8988T (cell line): ENCODE results near the gene STK11IP.
"Not testable (repeated sequence)": the region's sequence is repeated elsewhere in the genome, so short reads cannot be mapped to it uniquely, and the experiment has no call there.

ENCODE experiments used
- DNase-seq: peaks from one replicate; pipeline ENCODE4 v3.0.0; 2011

STK11IP gene

DNA sequence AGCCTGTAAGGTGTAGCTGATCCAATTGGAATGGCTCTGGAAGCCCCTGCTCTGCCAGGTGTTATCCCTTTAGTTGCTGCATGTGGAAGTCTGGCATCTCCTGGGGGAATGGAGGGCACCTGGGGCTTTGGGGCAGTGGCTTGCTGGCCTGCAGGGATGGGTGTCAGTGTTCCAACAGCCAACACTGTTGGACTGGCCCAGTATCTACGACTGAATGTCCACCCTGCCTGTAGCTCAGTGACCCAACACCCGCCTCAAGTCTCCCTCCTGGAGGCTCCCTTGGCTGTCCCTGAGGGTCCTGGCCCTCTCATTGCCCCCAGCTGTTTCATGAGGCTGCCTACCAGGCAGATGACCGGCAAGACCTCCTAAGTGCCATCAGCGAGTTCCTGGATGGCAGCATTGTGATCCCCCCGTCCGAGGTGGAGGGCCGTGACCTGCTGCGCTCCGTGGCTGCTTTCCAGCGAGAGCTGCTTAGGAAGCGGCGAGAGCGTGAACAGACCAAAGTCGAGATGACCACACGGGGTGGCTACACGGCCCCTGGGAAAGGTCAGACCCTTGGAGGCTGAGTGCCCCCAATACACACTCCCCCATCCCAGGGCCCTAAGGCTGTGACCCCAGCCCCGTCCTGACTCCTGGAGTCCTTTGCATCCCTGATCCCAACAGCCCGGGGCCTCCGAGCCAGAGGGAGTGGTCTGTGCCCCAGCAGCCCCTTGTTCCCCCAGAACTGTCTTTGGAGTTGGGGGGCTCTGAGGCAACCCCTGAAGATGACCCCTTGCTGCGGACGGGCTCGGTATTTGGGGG lies 37.5 kb downstream of the STK11IP start:
- DNase-seq: no peak

GRCh38 chr2:219636144-219636915 lies 38.7 kb downstream of the STK11IP start:
- no peak for DNase-seq

GRCh38 chr2:219636941-219637841 lies 39.5 kb downstream of the STK11IP start:
- DNase-seq: no peak

DNA sequence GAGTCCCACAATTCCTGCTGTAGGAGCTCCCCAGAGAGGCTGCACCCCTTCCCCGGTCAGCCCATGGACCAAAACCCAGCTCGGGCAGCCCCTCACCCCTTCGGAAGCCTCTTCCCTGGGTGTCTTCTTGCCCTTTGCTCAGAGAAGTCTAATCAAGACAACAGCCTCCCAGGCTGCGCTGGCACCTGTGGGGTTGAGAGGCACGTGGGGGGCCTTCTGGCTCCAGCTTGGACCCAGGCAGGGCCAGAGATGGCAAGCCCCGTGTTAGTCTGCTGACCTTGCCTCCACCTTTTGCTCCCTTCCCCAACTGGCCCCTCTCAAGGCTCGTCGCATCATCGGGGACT lies 40.2 kb downstream of the STK11IP start:
- DNase-seq: no peak

- DNase-seq: no peak
Observed at GRCh38 chr2:219638217-219638947, 40.7 kb downstream of the STK11IP start.

DNA sequence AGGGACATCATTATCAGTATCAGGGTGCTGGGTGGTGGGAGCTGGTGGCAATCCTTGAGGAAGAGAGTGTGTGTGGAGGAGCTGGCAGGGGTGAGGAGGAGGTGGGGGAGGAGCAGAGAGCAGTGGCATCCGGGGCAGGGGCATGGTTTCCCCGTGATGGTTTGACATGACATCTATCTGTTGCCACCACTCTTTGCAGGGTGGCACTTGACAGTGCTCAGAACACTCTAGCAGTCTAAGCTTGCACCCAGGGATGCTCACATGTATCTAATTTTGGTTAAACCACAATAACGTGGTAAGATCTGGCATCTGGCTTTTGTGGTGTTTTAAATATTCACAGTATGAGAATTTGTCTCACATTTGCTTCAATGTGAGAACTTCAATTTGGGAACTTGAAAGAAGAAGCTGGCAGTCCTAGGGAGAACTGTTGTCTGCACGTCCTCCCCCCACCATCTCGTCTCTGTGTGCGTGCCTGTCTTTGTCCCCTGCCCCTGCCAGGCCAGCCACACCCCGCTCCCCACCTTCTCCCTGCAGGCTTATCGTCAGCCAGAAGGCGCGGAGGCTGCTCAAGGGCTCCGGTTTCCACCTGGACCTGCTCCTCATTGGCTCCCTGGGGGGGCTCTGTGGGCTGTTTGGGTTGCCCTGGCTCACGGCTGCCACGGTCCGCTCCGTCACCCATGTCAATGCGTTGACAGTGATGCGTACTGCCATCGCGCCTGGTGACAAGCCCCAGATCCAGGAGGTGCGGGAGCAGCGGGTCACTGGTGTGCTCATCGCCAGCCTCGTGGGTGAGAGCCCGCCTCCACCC lies 41.5 kb downstream of the STK11IP start:
- no peak for DNase-seq

DNA sequence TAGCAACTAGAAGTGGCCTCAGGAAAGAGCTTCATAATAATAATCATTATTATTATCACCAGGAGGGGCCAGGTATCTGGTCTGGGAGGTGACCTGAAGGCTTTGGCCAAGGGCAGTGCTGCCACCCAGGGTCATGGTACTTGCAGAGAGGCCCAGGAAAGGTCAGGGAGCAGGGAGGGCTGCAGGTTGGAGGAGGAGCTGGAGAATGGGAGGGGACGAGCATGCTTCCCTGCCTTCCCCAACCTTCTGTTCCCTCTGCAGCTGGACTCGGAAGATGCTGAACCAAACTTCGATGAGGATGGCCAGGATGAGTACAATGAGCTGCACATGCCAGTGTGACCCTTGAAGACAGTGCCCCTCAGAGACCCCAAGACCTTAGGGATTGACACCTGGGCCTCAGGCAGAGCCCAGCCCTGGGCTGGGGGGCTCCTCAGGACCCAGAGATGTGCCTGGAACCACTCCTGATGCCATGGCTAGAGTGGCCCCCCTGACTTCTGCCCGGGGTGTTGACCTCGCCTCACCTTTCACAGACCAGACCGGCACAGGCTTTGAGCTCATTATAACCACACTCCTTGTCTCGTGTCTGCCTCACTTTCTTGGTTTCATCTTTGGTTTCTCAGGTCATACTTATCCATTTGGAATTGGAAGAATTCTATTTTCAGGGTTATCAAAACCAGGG lies 43.9 kb downstream of the STK11IP start:
- no peak for DNase-seq

DNA sequence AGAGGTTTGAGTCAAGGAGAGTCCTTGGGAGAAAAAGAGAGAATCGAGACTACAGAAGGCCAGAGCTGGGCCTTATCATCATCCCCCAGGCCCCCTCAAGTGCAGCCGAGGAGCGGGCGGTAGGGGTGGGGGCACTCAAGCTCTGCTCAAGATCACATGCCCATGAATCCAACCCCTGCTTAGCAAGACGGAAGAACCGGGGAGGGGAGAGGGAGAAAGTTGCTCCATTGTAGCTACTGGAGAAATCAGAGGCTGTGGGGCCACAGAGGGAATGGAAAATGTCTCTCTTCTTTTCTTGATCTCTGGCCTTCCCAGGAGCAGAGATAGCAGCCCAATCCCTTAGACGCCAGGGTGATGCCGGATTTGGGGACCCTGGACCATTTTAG lies 44.4 kb downstream of the STK11IP start:
- DNase-seq: no peak

GRCh38 chr2:219642465-219643083 lies 44.9 kb downstream of the STK11IP start:
- DNase-seq: peak; percentile 93

DNA sequence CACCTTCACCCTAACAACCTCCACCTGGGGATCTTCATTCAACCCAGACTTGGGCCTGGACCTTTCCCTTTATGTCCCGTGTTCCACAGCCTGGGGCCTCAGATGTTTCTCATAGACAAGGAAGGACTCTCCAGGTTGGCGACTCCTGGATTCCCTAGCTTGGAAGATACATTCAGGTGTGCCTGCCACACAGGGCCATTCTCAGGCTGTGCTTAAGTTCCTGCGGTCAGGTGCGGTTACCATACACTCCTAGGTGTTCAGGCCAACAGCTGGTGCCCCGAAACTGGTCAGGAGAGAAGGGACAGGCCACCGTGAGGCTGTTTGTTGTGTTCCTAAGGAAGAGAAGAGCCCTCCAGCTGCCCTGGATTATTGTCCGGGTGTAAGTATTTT lies 45.4 kb downstream of the STK11IP start:
- DNase-seq: no peak

DNA sequence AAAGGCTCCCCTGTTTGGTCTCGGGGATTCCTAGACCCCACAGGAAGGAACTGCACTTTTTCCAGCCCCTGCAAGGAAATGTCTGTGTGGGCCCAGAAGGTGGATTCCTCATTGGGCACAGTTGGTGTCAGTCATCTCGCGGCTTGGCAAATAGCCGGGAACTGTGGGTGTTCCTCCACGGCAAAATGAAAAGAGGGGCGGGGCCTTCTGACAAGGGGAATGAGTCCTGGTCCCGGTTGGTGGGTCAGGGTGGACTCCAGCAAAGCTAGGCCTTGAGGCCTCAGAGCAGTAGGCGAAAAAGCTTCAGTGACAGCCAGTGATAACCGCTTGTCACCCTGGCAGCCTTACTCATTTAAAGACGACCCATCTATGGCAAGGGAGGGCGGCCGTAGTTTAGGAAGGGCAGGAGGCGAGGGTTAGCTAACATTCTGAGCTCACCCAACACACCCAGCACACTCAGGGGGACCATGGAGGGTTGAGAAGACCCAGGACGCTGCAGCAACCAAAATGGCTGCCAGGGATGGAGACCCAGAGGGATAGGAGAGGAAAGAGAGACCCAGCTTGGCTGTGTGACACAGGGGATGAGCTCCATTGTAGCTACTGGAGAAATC lies 46.2 kb downstream of the STK11IP start:
- DNase-seq: no peak

DNA sequence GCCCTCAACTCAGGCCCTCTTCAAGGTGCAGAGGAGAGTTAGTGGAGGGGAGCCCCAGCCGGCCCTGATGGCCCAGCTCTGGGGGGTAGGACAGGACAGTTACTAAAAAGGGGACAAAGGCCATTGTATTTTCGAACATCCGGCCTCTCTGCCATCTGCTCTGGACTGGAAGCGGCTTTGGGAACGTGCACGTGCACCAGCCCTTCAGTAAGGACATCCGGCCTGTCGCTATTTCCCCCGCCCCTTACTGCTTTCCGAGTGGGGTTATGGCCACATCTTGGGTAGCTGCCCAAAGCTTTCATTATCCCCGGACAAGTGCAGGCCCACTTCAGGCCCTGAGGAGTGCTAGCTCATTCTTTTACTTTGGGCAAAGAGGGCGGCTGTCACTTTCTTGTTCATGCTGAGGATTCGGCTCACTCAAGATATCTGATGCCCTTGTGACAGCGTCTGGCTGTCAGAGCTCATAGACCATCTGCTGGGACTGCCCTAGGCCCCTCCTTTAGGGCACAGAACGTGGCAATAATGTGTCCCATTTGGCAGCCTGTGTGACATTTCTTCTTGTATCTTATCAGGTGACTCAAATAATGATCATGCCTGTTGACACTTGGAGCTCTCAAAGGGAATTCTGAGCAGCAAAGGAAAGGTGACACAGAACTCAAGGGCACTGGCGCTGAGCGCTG lies 47.3 kb downstream of the STK11IP start:
- DNase-seq: no peak

DNA sequence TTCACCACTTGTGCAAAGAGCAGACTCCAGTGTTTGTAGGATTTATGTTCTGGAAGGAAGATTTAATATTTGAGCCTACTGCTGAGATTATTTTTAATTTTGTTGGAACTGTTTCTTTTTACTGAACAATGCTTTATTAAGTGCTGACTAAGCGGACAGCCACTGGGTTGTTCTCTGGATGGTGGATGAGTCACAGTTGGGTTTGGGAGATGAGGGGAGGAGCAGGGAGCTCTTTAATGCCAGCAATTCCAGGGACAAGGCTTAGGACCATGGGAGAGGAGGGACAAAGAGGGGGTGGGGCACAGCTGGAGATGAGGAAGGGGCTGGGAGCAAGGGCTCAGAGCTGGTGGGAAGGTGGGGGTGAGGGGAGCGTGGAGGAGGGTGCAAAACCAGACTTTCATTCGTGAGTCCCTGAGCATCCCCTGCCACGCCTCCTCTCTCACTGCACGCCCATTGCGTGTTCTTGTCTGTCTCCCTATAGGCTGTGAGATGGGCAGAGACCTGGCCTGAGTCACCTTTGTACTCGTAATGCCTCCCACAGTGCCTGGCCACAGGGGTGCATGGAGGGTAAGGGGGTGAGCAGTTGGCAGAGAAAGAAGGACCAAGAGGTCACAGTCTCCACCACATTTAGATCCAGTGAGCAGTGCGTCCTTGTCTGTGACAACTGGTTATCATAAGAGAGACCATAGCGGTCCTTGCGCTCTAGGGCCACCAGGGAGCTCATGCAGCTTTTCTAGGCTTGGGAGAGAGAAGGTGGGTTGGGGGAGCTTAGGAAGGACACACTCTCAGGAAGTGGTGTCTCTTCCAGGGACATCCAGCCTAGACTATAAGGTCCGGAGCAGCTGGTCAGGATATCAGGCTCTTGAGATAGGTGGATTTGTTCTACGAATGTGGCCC lies 48.2 kb downstream of the STK11IP start:
- DNase-seq: no peak

GRCh38 chr2:219648176-219648575 lies 50.5 kb downstream of the STK11IP start:
- DNase-seq: no peak

- DNase-seq: no peak
Observed at GRCh38 chr2:219648963-219649362, 51.3 kb downstream of the STK11IP start.

DNA sequence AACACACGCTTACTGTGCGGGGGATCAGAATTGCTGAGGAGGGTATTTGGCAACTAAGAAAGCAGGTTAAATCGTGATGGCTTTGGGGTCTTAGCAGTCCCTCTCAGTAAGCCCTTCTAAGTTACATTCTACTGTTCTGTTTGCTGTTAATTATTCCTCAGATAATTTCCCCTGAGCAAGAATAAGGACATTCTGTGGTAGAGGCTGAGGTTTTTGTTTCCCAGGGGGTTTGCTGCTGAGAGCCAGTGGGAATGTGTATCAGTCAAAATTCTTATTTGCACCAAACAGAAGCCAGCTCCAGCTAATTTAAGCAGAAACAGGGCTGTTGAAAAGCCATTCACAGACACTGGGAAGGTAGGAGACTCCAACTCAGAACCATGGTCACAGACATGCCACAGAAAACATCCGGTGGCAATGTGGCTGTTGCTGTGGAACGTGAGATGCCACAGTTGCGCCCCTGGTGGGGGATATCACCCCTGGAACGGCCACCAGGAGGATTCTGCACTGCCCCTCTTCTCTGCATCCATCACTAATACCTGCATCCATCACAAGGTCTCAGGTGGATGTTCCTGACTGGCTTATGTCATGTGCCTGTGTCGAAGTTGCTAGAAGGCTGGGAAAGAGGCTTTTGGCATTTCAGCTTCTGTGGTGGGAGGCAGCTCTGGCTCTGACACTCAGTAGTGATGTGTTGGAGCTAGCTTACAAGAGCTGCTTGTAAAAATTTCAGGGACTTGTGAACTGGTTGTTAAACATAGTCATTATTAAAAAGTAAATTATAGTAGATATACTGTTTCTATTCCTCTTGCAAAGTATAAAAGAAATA lies 53.0 kb downstream of the STK11IP start:
- no peak for DNase-seq

DNA sequence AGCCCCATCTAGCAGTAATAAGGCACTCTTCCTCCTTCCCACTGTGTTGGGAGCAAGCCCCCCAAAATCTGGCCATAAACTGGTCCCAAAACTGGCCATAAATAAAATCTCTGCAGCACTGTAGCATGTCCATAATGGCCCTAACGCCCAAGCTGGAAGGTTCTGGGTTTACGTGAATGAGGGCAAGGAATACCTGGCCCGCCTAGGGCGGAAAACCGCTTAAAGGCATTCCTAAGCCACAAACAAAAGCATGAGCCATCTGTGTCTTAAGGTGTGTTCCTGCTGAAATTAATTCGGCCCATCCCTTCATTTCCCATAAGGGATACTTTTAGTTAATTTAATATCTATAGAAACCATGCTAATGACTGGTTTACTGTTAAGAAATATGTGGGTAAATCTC lies 54.0 kb downstream of the STK11IP start:
- not testable (repeated sequence) for DNase-seq

GRCh38 chr2:219656526-219656925 lies 58.9 kb downstream of the STK11IP start:
- no peak for DNase-seq
